Fibroblast of skin of back (primary cell): Measurements from ENCODE around the gene KRT6A.
"Not testable (repeated sequence)": the region's sequence is repeated elsewhere in the genome, so short reads cannot be mapped to it uniquely, and the experiment has no call there.

Experiments
- DNase-seq: peaks from one replicate; pipeline ENCODE4 v3.0.0-alpha.2; 2013

Gene KRT6A

GRCh38 chr12:52500574-52500973 is 7.5 kb upstream of the KRT6A start:
- not testable (repeated sequence) for DNase-seq

GRCh38 chr12:52499806-52500560 is 6.9 kb upstream of the KRT6A start:
- DNase-seq: peak; percentile 85

- DNase-seq: no peak
Observed at GRCh38 chr12:52498946-52499345, 5.9 kb upstream of the KRT6A start.

GRCh38 chr12:52497975-52498374 is 4.9 kb upstream of the KRT6A start:
- no peak for DNase-seq

DNA sequence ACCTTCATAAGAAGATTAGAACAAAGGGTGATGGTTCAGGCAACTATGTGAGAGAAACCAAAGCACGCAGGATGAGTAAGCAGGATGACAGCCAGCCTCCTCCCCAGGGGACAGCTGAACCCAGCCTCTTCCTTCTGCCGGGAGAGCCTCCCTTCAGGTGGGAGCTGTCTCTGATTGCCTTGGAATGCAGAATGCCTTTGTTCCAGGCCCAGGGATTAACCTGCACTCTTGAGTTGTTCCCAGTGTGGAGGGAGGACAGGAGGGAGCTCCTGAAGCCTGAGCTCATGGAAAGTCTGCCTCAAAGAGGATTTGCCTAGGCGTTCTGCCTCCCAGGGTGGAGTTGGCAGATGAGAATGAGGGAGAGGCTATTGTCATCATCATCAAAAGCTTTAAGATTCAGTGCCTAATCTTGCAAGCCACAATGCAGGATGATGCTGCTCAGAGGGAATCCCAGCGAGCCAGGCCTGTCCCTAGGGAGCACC is 3.6 kb upstream of the KRT6A start:
- DNase-seq: peak; percentile 92

- DNase-seq: no peak
Observed at GRCh38 chr12:52496054-52496453, 3.0 kb upstream of the KRT6A start.

GRCh38 chr12:52495389-52495788 is 2.3 kb upstream of the KRT6A start:
- peak; percentile 26 for DNase-seq

GRCh38 chr12:52494518-52494917 is 1.5 kb upstream of the KRT6A start:
- DNase-seq: peak; percentile 76

GRCh38 chr12:52494100-52494499 is 1.0 kb upstream of the KRT6A start:
- DNase-seq: no peak

DNA sequence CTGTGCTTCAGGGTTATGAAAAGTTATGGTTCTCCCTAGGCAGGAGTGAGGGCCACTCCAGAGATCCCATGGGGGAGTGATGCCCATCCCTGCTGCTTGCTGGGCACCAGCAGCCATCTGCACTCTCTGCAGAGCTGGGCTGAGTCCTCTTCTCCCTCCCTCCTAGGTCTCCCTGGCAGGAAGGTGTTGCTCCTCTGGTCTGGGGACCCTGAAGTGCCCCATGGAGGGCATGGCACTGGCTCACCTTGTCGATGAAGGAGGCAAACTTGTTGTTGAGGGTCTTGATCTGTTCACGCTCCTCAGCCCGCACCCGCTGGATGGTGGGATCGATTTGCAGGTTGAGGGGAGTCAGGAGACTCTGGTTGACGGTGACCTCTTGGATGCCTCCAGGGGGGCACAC is 652 bp downstream of the KRT6A start:
- DNase-seq: not testable (repeated sequence)

GRCh38 chr12:52491495-52491894 is 1.6 kb downstream of the KRT6A start:
- not testable (repeated sequence) for DNase-seq

DNA sequence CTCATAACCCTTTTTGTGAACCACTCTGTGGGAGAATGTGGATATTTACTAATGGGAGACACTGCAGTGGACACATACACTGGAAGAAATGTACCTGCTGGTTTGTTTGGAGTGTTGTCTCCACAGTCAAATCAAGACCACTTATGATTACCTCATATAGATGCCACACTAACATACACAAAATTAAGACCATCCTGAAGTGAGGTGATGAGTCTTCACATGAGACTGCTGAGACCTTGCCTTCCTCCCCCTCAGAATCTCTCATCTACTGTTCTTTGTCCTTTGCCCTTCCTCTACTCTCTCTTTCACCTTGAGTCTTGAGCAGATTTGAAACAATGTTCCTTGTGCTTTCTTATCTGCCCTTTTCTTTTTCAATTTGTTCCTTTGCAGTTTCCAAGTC is 4.3 kb downstream of the KRT6A start:
- DNase-seq: no peak

GRCh38 chr12:52487744-52488443 is 5.2 kb downstream of the KRT6A start:
- DNase-seq: not testable (repeated sequence)

- no peak for DNase-seq
Observed at GRCh38 chr12:52487211-52487610, 5.8 kb downstream of the KRT6A start.

GRCh38 chr12:52486166-52487105 is 6.6 kb downstream of the KRT6A start:
- DNase-seq: no peak

DNA sequence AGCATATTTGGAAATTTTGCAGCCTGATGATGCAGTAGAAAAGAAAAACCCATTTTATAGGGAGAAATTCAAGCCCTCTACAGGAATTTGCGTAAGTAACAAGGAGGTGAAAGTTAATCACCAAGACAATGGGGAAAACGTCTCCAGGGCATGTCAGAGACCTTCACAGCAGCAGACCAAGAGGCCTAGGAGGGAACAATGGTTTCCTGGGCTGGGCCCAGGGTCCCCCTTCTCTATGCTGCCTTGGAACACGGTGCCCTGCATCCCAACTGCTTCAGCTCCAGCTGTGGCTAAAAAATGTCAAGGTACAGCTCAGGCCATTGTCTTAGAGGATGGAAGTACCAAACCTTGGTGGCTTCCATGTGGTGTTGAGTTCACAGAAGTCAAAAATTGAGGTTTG is 13.0 kb downstream of the KRT6A start:
- no peak for DNase-seq

DNA sequence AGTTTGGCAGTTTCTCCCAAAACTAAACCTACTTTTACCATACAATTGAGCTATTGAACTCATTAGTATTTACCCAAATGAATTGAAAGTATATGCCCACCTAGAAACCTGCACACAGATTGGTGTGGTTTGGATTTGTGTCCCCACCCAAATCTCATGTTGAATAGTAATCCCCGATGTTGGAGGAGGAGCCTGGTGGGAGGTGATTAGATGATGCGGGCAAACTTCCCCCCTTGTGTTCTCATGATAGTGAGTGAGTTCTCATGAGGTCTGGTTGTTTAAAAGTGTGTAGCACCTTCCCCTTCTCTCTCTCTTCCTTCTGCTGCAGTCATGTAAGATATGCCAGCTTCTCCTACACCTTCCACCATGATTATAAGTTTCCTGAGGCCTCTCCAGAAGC is 15.4 kb downstream of the KRT6A start:
- no peak for DNase-seq

DNA sequence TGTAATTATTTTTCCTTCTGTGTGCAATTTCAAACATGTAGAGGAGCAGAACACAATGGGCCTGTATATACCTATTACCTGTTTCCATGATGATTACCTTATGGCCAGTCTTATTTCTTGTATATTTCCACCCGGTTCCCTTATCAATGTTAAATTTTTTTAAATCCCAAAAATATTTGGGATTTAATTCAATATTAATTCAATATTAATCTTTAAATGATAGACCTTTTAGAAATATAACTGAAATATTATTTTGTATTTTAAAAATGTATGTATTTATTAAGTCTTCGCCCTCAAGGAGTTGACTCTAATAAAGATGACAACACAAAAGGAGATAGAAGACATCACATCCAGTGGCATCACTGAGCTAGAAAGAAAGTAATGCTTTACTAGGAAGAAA is 18.8 kb downstream of the KRT6A start:
- DNase-seq: no peak

GRCh38 chr12:52473768-52474167 is 19.3 kb downstream of the KRT6A start, which contains the start of gene KRT6C:
Gene KRT6C, minus strand, starts transcription at chr12:52473805. Its CDS starts 68 bp downstream, at chr12:52473737.
- DNase-seq: no peak

DNA sequence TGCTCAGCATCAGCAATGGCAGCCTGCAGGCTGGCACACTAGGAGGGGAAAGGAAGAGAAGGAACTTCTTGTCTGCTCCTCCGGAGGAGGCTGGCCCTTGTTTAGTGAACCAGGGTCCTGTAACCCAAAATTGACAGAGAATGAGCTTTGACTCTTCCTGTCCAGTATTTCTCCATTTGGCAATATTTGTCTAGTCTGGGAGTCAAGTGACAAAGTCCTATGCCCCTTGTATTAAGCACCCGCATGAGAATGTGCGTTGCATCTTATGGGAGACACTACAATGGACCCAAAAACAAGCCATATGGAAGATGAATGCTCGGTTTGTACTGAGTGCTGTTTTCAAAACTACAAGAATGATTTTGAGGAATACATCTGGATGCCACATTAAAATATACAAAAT is 23.2 kb downstream of the KRT6A start:
- no peak for DNase-seq

GRCh38 chr12:52464897-52465296 is 28.2 kb downstream of the KRT6A start:
- no peak for DNase-seq

- no peak for DNase-seq
Observed at GRCh38 chr12:52461693-52462092, 31.4 kb downstream of the KRT6A start.

DNA sequence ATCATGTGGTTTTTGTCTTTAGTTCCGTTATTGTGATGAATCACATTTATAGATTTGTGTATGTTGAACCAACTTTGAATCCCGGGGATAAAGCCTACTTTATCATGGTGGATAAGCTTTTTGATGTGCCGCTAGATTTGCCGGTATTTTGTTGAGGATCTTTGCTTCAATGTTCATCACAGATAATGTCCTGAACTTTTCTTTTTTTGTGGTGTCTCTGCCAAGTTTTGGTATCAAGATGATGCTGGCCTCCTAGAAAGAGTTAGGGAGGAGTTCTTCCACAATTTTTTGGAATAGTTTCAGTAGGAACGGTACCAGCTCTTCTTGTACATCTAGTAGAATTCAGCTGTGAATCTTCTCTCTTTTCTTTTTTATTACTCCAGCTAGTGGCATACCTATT is 34.2 kb downstream of the KRT6A start:
- DNase-seq: no peak
